ENCODE data around the gene CCR1.
"Not testable (repeated sequence)": the region's sequence is repeated elsewhere in the genome, so short reads cannot be mapped to it uniquely, and the experiment has no call there.

Gene CCR1

GRCh38 chr3:46209746-46210470 is 1.8 kb upstream of the CCR1 start:
- DNase-seq = no peak

- DNase-seq = no peak
These were observed 940 bp upstream of the CCR1 start for GRCh38 chr3:46209053-46209452.

- not testable (repeated sequence) for DNase-seq
These were observed 599 bp downstream of the CCR1 start for GRCh38 chr3:46207514-46207913.

- no peak for DNase-seq
These were observed 1.7 kb downstream of the CCR1 start for GRCh38 chr3:46206282-46207015.

- DNase-seq = no peak
These were observed 2.7 kb downstream of the CCR1 start for GRCh38 chr3:46205286-46205960.

GRCh38 chr3:46203681-46204080 is 4.4 kb downstream of the CCR1 start:
- no peak for DNase-seq

- no peak for DNase-seq
These were observed 5.6 kb downstream of the CCR1 start for GRCh38 chr3:46202535-46202934.

- no peak for DNase-seq
These were observed 7.3 kb downstream of the CCR1 start for GRCh38 chr3:46200790-46201189.

- DNase-seq = no peak
These were observed 7.9 kb downstream of the CCR1 start for GRCh38 chr3:46200211-46200610.

GRCh38 chr3:46196261-46196957 is 11.7 kb downstream of the CCR1 start:
- DNase-seq = no peak

GRCh38 chr3:46194868-46195553 is 13.1 kb downstream of the CCR1 start:
- no peak for DNase-seq

- no peak for DNase-seq
These were observed 14.7 kb downstream of the CCR1 start for GRCh38 chr3:46193436-46193835.

- no peak for DNase-seq
These were observed 15.2 kb downstream of the CCR1 start for GRCh38 chr3:46192939-46193338.

- no peak for DNase-seq
These were observed 16.4 kb downstream of the CCR1 start for GRCh38 chr3:46191730-46192129.

GRCh38 chr3:46188708-46189107 is 19.4 kb downstream of the CCR1 start:
- no peak for DNase-seq

- DNase-seq = no peak
These were observed 20.2 kb downstream of the CCR1 start for GRCh38 chr3:46187876-46188275.

GRCh38 chr3:46187341-46187700 is 20.8 kb downstream of the CCR1 start:
- DNase-seq = no peak

- no peak for DNase-seq
These were observed 21.4 kb downstream of the CCR1 start for GRCh38 chr3:46186471-46187340.

- no peak for DNase-seq
These were observed 23.6 kb downstream of the CCR1 start for GRCh38 chr3:46184469-46184868.

- DNase-seq = no peak
These were observed 24.8 kb downstream of the CCR1 start for GRCh38 chr3:46183330-46183729.

GRCh38 chr3:46168583-46169345 is 39.3 kb downstream of the CCR1 start:
- no peak for DNase-seq

Data from NCI-H2227 treated with DMSO at 0.1 percent for 48 hours (cell line).